NCI-H1930 (cell line): ENCODE data around the gene TRIM24.

Experiments
- DNase-seq, 2 experiments: peaks; one replicate each; lab custom pipeline; 2025; lab: John Stamatoyannopoulos, UW

The TRIM24 gene

GRCh38 chr7:138538518-138538917 lies 78.5 kb downstream of the TRIM24 start:
- DNase-seq, result no peak

DNA sequence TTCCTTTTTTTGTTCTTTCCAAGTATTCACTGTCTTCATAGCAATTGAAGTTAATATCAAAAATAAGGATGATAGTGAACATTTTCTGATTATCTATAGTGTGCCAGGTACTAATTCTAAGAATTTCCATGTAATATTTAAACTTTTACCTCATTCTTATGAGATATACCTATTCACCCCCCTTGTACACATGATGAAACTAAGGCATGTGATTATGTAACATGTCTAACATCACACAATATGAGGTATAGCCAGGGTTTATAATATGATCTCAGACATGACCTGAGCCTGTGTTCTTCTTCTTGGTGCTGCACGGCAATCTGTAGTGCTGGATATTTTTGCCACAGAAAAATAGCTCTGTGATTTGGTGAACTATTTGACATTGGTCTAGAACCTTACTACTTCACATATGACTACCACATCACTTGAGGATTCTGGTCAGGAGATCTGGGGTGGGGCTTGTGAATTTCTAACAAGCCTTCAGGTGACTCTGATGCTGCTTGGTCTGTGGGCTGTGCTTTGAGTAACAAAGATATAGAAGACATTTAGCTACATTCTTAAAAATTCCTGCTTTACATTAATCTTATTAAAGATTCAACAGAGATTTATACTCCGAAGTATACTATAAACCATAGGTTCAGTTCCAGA lies 79.1 kb downstream of the TRIM24 start:
- DNase-seq, result no peak

DNA sequence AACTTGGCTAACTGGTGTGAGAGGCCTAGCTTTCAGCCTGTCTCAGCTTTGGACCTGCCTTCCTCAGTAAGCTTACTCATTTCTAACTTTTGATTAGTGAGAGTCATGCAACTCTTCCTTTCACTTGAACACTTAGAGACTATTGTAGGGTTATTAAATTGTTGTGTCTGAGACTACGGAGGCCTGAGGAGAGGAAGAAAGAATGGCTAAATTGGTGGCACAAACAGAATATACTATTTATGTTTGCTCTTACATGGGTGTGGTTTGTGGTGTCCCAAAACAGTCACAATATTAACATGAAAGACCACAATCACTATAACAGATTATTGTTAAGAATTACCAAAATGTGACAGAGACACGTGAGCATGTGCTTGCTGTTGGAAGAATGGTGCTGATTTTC lies 82.1 kb downstream of the TRIM24 start:
- DNase-seq, result no peak

GRCh38 chr7:138543739-138544138 lies 83.7 kb downstream of the TRIM24 start:
- no peak for DNase-seq

DNA sequence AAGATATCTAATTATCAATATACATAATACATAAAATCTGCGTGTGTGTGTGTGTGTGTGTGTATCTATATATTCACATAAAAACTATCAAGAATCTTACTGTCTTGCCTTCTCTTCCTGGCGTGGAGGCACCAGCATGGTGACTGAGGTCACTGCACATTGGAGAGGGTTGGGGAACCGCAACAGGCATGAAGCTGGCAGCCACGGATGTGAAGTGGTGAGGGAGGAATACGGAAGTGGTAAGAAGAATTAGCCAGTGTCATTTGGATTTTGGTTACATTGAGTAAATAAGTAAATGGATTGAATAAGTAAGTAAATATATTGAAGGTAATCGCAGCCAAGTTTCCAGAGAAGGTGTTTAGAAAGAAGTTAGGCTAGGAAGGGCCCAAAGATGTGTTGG lies 85.1 kb downstream of the TRIM24 start:
- DNase-seq, result no peak

GRCh38 chr7:138546064-138546619 lies 86.1 kb downstream of the TRIM24 start:
- DNase-seq, result no peak

- no peak for DNase-seq
Observed at GRCh38 chr7:138546829-138547228, 86.8 kb downstream of the TRIM24 start.

GRCh38 chr7:138549082-138549481 lies 89.0 kb downstream of the TRIM24 start:
- no peak for DNase-seq

GRCh38 chr7:138550337-138550736 lies 90.3 kb downstream of the TRIM24 start:
- DNase-seq, result no peak

- DNase-seq, result no peak
Observed at GRCh38 chr7:138551102-138551501, 91.0 kb downstream of the TRIM24 start.

DNA sequence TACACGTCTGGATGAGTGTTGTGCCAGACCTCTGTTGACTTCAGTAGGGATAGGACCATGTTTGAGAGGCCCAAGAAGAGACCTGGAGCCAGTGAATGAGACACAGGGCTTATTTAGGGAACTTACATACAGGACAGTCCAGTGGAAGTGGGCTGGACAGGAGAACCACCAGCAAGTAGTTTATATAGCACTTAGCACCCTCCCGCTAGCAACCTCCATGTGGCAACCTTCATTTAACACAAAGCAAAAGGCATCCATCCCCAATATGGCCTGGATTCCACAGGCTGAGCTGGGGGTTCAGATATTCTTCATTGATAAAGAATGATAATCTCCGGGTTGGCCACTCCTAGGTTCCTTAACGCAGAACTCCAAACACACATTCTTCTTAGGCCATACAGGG lies 93.7 kb downstream of the TRIM24 start:
- DNase-seq, result no peak

GRCh38 chr7:138554674-138555073 lies 94.6 kb downstream of the TRIM24 start:
- DNase-seq, result no peak

GRCh38 chr7:138555684-138556083 lies 95.6 kb downstream of the TRIM24 start:
- no peak for DNase-seq

GRCh38 chr7:138556771-138557484 lies 96.9 kb downstream of the TRIM24 start:
- DNase-seq, result no peak

GRCh38 chr7:138559448-138559847 lies 99.4 kb downstream of the TRIM24 start:
- DNase-seq, result no peak

DNA sequence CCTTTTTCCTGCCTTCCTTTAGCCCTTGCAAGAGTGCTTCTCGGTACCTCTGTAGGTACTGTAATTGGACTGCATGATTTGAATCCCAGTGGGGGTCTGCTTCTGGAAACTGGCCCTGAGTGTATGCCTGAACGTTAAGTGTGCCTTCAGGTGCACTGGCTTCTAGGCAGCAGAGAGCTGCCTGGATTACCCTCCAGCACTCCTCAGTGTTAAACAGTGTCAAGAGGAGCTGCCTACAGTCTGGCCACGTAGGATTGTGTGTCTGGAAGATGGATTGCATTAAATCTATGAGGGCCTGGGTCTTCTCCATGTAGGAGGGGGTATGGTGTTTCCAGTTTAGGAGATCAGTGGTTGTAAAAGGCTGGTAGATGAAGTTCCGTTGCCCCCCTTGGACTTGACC lies 103.7 kb downstream of the TRIM24 start:
- DNase-seq, result no peak

DNA sequence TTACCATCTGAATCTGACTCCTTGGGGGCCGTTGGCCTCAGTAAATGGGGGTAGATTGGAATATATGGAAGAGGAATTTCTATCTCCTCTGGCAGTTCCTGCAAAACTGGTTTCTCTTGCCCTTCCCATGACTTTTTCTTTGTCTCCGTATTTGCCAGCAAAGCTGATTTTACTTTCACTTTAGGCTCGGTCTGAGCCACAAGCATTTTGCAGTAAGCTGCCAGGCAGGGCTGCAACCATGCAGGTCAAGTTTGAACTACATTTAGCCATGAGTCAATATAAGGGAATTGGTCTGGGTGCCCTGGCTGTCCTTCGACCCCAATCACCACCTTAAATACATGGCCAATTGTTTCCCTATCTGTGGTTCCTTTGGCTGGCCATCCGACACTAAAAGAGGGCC lies 104.3 kb downstream of the TRIM24 start:
- DNase-seq, result no peak

- DNase-seq, result no peak
Observed at GRCh38 chr7:138565071-138565450, 105.0 kb downstream of the TRIM24 start.

DNA sequence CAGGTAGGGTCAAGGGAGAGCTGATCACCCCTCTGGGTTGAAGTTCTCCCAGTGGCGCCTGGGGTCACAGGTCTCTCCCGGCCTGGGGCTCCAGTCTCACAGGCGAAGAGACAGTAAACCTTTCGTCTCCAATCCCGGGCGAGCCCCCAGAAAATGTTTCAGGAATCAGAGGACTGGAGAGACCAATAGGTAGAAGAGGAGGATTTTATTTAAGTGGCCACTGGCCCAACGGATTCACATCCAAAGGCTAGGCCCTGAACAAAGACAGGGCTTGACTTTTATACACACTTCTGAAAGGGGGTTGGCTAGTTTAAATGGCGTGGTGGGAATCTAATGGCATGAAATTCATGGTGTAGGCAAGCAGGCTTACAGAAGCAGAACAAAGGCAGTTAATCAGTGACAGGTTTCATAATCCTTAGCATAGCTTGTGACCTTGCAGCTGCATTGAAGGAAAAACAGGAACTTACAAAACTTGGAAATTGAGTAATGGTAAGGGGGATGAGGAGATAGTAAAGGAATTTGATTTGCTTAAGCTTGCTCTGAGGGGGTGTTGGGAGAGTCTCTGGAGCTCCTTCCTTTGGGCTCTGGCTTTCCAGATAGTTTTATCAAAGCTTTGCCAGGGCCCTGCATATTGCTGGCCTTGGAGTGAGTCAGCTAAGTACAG lies 105.5 kb downstream of the TRIM24 start:
- DNase-seq, result peak in 1 of 2 experiments; percentile 12

DNA sequence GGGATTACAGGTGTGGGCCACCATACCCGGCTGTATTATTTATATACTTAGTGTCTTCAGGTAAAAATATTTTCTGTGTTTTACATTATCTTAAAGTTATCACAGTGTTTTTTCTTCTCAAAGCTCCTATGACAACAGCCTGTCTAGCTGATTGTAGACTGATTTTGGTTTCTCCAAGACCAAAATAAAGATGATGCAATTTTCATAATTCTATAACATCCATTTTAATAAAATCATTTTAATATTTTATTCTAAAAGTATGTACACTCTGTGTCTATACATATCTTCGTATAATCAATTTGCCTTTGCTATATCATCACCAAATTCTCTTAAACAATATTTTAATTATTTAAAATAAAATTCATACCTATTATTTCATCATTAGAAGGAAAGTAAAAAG lies 108.6 kb downstream of the TRIM24 start:
- DNase-seq, result no peak

DNA sequence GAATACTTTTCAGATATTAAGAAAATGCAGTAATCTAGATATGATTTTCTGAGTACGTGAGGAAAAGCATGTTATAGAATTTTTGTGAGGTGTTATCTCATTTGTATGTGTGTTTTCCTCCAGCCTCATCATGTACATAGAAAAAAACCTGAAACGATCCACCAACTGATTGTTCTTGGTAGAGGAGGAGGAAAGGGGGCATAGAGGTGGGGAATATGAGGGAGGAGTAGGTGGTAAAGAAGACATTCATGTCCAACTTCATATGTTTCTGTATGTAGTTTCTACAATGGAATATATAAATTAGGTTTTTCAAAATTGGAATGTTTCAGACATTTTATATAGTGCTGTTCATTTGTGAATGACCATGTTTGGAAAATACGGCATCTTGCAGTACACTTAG lies 109.4 kb downstream of the TRIM24 start:
- DNase-seq, result no peak

- no peak for DNase-seq
Observed at GRCh38 chr7:138570715-138571114, 110.7 kb downstream of the TRIM24 start.

- DNase-seq, result no peak
Observed at GRCh38 chr7:138573741-138574140, 113.7 kb downstream of the TRIM24 start.
